ENCODE measurements around the gene TRIM6.
"Not testable (repeated sequence)": the region's sequence is repeated elsewhere in the genome, so short reads cannot be mapped to it uniquely, and the experiment has no call there.

Gene TRIM6

DNA sequence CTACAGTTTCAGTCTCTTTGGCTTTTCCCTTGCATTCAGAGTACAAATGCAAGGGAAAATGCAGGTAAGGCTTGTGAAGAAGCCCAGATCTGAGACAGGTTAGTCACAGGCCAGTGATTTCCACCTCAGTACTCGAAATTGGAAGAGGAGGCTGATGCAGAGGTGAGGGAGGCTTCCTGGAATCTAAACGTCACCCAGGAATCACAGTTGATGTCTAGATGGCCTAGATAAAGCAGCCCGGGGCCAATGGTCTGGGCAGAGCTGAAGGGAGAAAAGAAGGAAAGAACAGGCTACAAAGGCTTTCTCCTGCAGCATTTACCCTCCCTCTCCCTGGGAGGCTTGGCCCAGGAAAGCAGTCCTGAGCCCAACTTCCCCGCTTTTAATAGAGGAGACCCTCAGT is 8.5 kb downstream of the TRIM6 start:
- no peak for DNase-seq

DNA sequence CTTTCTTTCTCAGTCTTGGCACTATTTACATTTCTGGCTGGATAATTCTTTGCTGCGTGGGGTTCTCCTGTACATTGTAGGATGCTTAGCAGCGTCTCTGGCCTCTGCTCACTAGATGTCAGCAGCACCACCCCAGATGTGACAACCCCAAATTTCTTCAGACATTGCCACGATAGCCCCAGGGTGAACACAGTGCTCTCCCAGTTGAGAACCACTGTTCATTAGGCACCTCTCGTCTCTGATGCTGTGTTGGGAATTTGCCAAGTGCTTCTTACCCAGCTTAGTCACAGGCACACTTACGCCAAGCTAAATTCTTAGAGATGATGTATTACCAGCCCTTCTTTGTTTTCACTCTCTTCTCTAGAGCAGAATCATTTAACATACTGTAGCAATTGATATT is 9.4 kb downstream of the TRIM6 start:
- no peak for DNase-seq

- DNase-seq: no peak
Observed at GRCh38 chr11:5608808-5609207, 12.4 kb downstream of the TRIM6 start.

DNA sequence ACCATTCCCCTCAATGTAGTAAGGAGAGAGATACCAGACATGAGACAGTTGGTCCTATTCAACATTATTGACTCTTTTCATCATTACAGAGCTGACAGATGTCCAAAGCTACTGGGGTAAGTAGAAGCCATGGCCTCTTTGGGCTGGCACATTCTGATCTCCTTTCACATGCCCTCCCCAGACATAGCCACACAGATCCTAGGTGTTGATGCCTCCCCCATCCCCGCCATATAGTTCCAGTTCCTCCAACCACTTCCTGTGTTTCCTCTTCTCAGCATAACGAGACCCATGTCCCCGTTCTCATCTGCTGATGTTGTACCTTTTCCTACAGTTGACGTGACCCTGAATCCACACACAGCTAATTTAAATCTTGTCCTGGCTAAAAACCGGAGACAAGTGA is 14.0 kb downstream of the TRIM6 start:
- no peak for DNase-seq

GRCh38 chr11:5611627-5612026 is 15.2 kb downstream of the TRIM6 start:
- DNase-seq: no peak

GRCh38 chr11:5618807-5619206 is 22.4 kb downstream of the TRIM6 start:
- no peak for DNase-seq

DNA sequence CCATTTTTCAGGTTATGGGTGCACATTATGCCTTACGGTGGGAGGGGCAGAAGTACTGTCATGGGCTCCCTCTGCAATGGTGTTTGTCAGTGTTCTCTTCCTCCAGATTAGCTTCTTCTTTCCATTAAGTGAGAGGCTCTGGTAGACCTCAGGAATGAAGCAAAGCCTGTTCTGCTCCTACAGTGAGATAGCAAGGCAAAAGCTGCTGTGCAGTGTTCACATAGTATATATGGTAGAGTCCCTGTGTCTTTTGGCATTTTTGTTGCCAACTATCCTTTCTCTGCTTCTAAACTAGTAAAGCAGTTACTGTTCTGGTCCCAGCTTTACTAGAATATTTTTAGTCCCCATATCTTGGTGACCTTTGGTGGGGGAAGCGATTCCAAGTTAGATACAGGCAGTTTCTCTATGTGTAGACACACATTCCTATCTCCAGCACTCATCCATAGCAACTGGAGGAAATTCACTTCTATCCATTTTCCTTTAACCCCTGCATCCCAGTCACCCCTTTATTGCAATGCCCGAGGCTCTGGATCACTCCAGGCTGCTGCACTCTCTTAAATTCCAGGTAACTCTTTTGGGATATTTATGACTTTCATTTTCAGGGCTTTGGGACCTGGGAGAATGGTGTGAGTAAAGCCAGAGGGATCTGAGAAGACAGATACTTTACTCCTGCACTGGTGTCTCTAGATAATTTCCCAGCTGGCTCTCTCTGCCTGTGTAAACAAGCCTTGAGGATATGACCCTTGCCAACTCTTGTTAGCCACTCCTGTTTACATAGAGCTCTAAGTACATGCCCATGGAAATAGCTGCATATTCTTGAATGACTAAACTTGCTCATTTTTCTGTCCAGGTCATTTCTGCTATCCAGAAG is 24.4 kb downstream of the TRIM6 start:
- DNase-seq: no peak

DNA sequence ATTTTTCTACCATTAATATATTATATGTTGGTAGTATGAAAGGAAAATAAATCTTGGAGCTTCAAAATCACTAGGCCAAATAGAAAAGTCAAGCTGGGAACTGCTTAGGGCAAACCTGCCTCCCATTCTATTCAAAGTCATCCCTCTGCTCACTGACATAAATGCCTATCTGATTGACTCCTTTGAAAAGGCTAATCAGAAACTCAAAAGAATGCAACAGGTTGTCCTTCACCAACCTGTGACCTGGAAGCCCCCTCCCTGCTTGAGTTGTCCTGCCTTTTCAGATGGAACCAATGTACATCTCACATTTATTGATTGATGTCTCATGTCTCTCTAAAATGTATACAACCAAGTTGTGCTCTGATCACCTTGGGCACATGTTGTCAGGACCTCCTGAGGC is 25.1 kb downstream of the TRIM6 start:
- no peak for DNase-seq

DNA sequence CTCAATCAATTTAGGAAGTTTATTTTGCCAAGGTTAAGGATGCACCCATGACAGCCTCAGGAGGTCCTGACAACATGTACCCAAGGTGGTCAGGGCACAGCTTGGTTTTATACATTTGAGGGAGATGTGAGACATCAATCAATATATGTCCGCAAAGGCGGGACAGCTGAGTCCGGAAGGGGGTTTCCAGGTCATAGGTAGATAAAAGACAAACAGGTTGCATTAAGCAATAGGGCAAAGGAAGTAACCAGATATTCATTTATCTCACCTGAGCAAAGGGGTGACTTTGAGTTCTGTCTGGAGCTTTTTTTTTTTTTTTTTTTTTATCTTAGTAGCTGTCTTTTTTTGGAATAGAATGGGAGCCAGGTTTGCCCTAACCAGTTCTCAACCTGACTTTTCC is 26.4 kb downstream of the TRIM6 start:
- DNase-seq: no peak

- DNase-seq: peak; percentile 42
Observed at GRCh38 chr11:5624489-5625279, 28.2 kb downstream of the TRIM6 start, which contains the start of gene TRIM34. Gene TRIM34 (plus strand): TSS chr11:5625001. CDS start chr11:5632332, 7,331 bp downstream.

- no peak for DNase-seq
Observed at GRCh38 chr11:5625281-5625680, 28.8 kb downstream of the TRIM6 start.

DNA sequence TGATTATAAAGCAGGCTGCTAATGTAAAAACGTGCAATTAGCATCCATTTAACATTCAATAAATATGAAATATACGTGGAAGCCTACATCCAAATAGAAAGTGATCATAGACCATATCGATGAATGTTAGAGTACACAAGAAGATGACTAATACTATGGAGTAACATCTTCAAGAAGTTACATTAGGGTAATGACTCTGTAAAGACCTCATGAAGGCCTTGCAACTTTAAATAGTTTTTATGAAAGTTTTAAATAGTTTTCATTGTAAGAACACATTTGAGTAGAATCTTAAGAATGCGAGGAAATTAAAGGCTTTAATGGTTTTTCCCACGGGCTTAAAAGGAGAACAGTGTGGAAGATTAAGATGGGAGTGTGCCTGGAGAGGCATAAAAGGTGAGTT is 29.8 kb downstream of the TRIM6 start:
- no peak for DNase-seq

- DNase-seq: no peak
Observed at GRCh38 chr11:5631417-5631816, 35.0 kb downstream of the TRIM6 start.

- no peak for DNase-seq
Observed at GRCh38 chr11:5631969-5632635, 35.7 kb downstream of the TRIM6 start.

- DNase-seq: no peak
Observed at GRCh38 chr11:5639953-5640352, 43.5 kb downstream of the TRIM6 start.

- no peak for DNase-seq
Observed at GRCh38 chr11:5643585-5643984, 47.1 kb downstream of the TRIM6 start.

GRCh38 chr11:5646139-5646538 is 49.7 kb downstream of the TRIM6 start:
- DNase-seq: no peak

DNA sequence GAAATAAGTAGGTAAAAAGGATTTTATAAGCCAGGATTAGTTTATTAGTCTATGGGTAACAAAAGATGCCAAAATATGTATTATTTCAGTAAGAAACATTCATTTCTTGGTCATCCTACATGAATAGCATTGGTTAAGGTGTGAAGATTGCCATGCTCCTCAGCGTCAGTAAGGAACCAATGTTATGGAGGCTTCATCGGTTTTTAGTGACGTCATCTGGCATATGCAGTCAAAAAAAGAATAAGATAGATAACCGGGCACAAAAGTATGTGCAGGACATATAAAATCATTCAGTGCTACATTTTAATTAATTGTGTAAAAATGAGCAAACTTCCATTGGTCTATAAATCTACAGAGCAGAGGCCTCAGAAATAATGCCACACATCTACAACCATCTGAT is 59.0 kb downstream of the TRIM6 start:
- DNase-seq: no peak

DNA sequence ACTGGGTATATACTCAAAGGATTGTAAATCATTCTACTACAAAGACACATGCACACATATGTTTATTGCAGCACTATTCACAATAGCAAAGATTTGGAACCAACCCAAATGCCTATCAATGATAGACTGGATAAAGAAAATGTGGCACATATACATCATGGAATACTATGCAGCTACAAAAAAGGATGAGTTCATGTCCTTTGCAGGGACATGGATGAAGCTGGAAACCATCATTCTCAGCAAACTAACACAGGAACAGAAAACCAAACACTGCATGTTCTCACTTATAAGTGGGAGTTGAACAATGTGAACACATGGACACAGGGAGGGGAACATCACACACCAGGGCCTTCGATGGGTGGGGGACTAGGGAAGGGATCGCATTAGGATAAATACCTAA is 60.5 kb downstream of the TRIM6 start:
- DNase-seq: not testable (repeated sequence)

- no peak for DNase-seq
Observed at GRCh38 chr11:5658318-5658717, 61.9 kb downstream of the TRIM6 start.

Data from NK-92 treated with Interleukin-12 subunit alpha and Interleukin-12 subunit beta, amount 100 ng/mL, for 24 hours (cell line).